Measurements from ENCODE around the gene RUBCNL. TPM values are rescaled to one million over a fixed set of nuclear protein-coding genes. Genes with fewer than 3 reads are reported as not detected.

Gene RUBCNL
- total RNA-seq, 4 donors from 2014 or later: 0.86 to 3.6 (median 1.4) TPM

- Histone ChIP-seq H3K4me1 (peaks cover 0 to 8% (median 4%) of the 10 kb centered on the region in 4 donors), H3K4me3 (no peak overlapping the region), H3K9me3 (peaks cover 0 to 9% (median 3%) of the 10 kb centered on the region in 4 donors), H3K27ac (replicated peaks in 1 of 4) (no peak overlapping the region), H3K27me3 (no peaks in the 10 kb centered on the region), H3K36me3 (no peaks in the 10 kb centered on the region)
- no peak for DNase-seq (ENCODE audit: extremely low spot score)
- no peak for TF ChIP-seq EP300 (IDR thresholded peaks at IDR 0.05)
- TF ChIP-seq POLR2AphosphoS5 (IDR thresholded peaks at IDR 0.05): no peak
- no peak for TF ChIP-seq CTCF (IDR thresholded peaks at IDR 0.05)
- no peak for TF ChIP-seq POLR2A (IDR thresholded peaks at IDR 0.05; ENCODE audit: low read depth)
- intact Hi-C loops (cut with DNase I): no loop called here
- WGBS: 69% methylated on average over 2 of the region's 3 CpGs
Measured at GRCh38 chr13:46296921-46297320, 90.1 kb downstream of the RUBCNL start.

GRCh38 chr13:46296115-46296822, 90.8 kb downstream of the RUBCNL start:
- Histone ChIP-seq H3K4me3 (no peak overlapping the region), H3K27ac (replicated peaks in 1 of 4) (peak overlapping the region in 1 of 4 donors; percentile 5), H3K27me3 (no peaks in the 10 kb centered on the region), H3K4me1 (peaks cover 0 to 8% (median 4%) of the 10 kb centered on the region in 4 donors), H3K36me3 (no peaks in the 10 kb centered on the region), H3K9me3 (peaks cover 0 to 2% (median 0%) of the 10 kb centered on the region in 4 donors)
- no peak for TF ChIP-seq POLR2AphosphoS5 (IDR thresholded peaks at IDR 0.05)
- TF ChIP-seq EP300 (IDR thresholded peaks at IDR 0.05): no peak
- TF ChIP-seq CTCF (IDR thresholded peaks at IDR 0.05): no peak
- no peak for TF ChIP-seq POLR2A (IDR thresholded peaks at IDR 0.05; ENCODE audit: low read depth)
- DNase-seq (ENCODE audit: extremely low spot score): no peak
- 74% methylated on average over 3 of the region's 3 CpGs for WGBS
- intact Hi-C loops (cut with DNase I): no loop called here

GRCh38 chr13:46295491-46296114, 91.4 kb downstream of the RUBCNL start:
- H3K27me3 ChIP-seq: no peaks in the 10 kb centered on the region
- no peaks in the 10 kb centered on the region for H3K36me3 ChIP-seq
- no peaks in the 10 kb centered on the region for H3K9me3 ChIP-seq
- no peak overlapping the region for H3K4me3 ChIP-seq
- no peak for DNase-seq (ENCODE audit: extremely low spot score)
- WGBS: 56% methylated on average over 7 of the region's 7 CpGs
- TF ChIP-seq POLR2AphosphoS5 (IDR thresholded peaks at IDR 0.05) (no peak), CTCF (IDR thresholded peaks at IDR 0.05) (no peak), EP300 (IDR thresholded peaks at IDR 0.05) (no peak), POLR2A (IDR thresholded peaks at IDR 0.05; ENCODE audit: low read depth) (no peak)
- H3K27ac ChIP-seq (replicated peaks in 1 of 4): peak overlapping the region in 1 of 4 donors; percentile 9
- H3K4me1 ChIP-seq: peaks cover 0 to 8% (median 4%) of the 10 kb centered on the region in 4 donors
- intact Hi-C loops (cut with DNase I): no loop called here

- peaks cover 0 to 8% (median 4%) of the 10 kb centered on the region in 4 donors for H3K4me1 ChIP-seq
- no peak for DNase-seq (ENCODE audit: extremely low spot score)
- TF ChIP-seq CTCF (IDR thresholded peaks at IDR 0.05): no peak
- TF ChIP-seq POLR2A (IDR thresholded peaks at IDR 0.05; ENCODE audit: low read depth): no peak
- TF ChIP-seq POLR2AphosphoS5 (IDR thresholded peaks at IDR 0.05): no peak
- TF ChIP-seq EP300 (IDR thresholded peaks at IDR 0.05): no peak
- H3K9me3 ChIP-seq: no peaks in the 10 kb centered on the region
- H3K36me3 ChIP-seq: no peaks in the 10 kb centered on the region
- intact Hi-C loops (cut with DNase I): no loop called here
- H3K4me3 ChIP-seq: no peak overlapping the region
- H3K27me3 ChIP-seq: no peaks in the 10 kb centered on the region
- no peak overlapping the region for H3K27ac ChIP-seq (replicated peaks in 1 of 4)
- WGBS: 76% methylated on average over 3 of the region's 3 CpGs
Measured at GRCh38 chr13:46293436-46293835, 93.6 kb downstream of the RUBCNL start.

Small RNA genes lying within 50 kb of the gene (small RNA-seq; reads per million reads assigned to genes)
- gene RNU2-6P (0.34 to 1.2 (median 0.37) reads per million in 3 donors), gene RNU6-68P (0 reads per million in 3 donors)

Other genes with a start within 250 kb of the RUBCNL start
- 10 to 100 TPM; 11.9 to 54.7 (median 16.6) TPM for gene LCP1, start 205.1 kb downstream of the RUBCNL start, total RNA-seq
- gene LRRC63, start 175.3 kb downstream of the RUBCNL start, total RNA-seq: under 1 TPM in 1 of 4 donors, not detected in 3; 0.19 TPM
- 10 to 100 TPM; 42.7 to 66.0 (median 53.1) TPM for gene LRCH1, start 165.9 kb upstream of the RUBCNL start, total RNA-seq